Daoy (cell line): ENCODE results near the gene GDPD2. TPM values are rescaled to one million over a fixed set of nuclear protein-coding genes. Genes with fewer than 3 reads are reported as not detected.

Experiments used
- DNase-seq: peaks from one replicate; pipeline ENCODE4 v3.0.0-alpha.2; 2015; ENCODE audit warnings: low read depth
- total RNA-seq: library from RNA; depleted of rRNA; stranded (reverse); fragments of >200 nt; shearing (Covaris generic); gene quantifications from 2 replicates; pipeline ENCODE4 v1.2.3, GENCODE V29; 2014; rRNA removed

The GDPD2 gene
- total RNA-seq, 1 experiment from 2014 or later: not detected

DNA sequence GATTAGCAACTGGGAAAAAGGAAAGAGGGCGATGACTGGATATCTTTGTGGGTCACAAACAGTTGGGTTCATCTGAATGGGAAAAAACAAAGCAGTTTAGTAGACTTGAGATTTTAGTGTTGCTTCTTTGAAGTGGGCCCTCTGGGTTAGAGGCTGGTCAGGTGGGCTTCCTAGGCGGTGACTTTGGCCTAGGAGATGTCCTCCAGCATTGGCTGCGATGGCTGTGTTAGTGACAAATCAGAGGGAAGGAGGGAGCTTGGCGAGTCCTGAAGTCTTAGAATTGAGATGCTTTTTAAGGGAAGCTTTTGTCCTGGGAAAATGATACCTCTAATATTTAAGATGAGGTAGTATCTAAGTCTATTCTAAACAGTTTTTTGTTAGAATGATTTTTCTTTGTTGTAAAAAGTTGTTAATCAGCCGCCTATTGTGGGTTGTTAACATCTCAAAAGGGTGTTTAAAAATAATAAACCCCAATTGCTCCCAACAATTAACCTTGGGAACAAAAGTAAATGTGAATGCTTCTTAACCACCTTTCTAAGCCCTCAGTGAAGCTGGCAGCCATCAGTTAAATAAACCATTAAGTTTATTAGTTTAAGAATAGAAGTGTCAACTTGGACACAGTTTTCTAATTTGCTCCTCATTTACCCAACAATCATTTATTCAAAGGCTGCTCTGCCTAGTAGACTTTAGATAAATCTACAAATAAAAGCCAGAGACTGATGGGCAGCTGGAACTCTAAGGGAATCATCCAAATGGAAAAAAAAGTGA, 53.2 kb downstream of the GDPD2 start:
- DNase-seq: no peak

DNA sequence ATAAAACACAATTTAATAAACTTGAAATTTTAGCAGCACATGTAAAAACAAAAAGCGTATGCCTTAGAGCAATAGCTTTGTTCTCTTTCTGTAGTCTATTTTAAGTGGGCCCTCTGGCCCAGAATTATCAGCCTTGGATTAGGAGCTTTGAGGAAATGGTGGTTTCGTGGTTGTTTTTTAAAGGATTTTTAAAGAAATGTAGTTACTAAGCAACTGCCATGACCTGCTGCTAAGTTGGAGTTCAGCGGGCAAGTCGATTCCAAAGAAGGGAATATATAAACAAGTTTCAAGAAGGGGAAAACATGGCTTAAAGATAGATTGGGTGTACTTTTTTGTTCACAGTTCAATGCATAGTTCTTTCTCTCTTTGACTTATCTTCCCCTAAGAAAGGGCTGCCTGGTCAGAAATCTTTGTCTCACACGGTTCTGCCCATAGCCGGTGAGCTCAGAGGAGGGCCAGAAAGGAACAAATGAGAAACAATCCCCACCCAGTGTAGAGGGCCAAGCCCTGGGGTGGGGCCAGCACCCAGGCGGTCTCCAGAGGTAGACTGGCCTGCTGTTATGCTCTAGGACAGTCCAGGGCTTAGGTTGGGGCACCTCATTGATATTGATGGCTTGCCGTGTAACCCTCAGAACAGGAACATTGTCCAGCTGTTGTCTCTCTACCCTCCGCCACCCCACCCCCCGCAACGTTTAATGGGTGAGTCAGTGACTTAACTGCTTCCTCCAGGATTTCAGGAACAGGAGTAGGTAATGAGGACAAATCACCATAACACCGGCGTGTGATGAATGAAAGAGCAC, 54.0 kb downstream of the GDPD2 start:
- peak; percentile 86 for DNase-seq

- DNase-seq: no peak
These were observed 54.6 kb downstream of the GDPD2 start for GRCh38 chrX:70477734-70478075.

- peak; percentile 15 for DNase-seq
These were observed 55.6 kb downstream of the GDPD2 start for GRCh38 chrX:70478526-70479245.

DNA sequence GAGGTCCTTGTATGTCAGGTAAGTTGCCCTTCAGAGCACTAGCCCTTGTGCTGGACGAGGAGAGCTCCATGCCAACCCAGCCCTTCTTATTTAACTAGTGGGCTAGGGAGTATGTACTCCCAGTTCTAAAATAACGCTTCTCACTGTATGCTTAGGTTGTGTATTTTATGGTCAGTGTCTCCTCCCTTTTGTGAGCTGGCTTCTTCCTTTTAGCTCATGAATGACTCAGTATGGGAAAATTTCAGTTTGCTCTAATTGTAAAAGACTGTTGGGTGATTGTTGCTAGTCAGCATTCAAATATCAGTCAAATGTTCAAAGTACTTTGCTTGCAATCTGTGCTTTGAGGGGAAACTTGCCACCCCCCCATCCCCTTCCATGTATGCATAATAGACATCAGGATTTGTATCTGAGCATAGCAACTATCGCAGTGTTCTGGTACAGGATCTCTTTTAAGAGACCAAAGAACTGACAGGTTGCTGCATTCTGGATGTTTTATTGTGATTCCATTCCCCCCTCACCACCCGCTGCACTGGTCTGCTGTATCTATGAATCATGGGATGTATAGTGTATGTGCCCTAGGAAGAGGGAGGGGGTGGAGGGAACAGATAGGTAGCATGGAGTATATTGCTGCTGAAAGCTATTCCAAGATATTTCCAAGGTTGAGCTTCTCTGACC, 56.3 kb downstream of the GDPD2 start:
- DNase-seq: peak; percentile 52

- peak; percentile 51 for DNase-seq
These were observed 57.0 kb downstream of the GDPD2 start for GRCh38 chrX:70479922-70480659.

GRCh38 chrX:70480660-70481018, 57.5 kb downstream of the GDPD2 start:
- DNase-seq: peak; percentile 11

DNA sequence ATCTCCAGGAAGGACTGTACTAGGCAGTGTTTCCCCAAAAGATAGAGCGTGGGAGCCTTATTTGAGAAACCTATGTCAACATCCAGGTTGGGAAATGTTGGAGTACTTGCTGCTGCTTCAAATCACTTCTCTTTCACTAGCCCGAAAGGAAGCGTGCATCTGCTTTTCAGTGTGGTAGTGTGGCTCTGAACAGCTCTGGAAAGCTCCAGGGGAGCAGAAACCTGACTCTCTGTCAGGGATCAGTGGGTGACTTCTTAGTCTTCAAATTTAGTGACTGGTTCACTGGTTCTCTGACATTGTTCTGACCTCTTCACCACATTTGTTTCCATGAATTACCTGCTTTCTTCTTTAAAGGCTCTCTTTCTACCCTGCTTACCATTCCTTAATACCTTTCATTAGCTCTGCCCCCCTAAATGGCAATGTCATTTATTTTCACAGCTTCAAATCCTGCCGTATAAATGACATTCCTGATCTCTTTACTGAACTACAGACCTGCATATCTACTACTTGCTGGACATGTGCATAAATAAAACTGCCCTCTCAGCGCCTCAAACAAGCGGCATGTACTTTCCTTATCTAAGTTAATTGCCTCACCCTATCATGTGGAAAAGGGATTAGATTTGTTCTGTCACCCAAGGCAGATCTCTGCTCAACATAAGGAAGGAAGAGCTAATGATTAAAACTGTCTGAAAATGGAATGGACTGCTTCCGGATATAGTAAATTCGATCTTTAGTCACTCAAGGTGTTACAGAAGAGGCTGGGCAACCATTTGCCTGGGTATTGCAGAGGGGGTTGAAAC, 58.6 kb downstream of the GDPD2 start:
- peak; percentile 18 for DNase-seq

- no peak for DNase-seq
These were observed 59.2 kb downstream of the GDPD2 start for GRCh38 chrX:70482300-70482699.

Other genes starting within 250 kb of the GDPD2 start
- gene DGAT2L6, start 245.8 kb upstream of the GDPD2 start, total RNA-seq: 0.11 TPM in 1 of 2 replicates, not detected in the other
- gene AWAT1, start 188.7 kb upstream of the GDPD2 start, total RNA-seq: not detected in 2 replicates
- gene P2RY4, start 163.1 kb upstream of the GDPD2 start, total RNA-seq: not detected in 2 replicates
- not detected in 2 replicates for gene ARR3, start 155.0 kb upstream of the GDPD2 start, total RNA-seq
- gene RAB41, start 141.1 kb upstream of the GDPD2 start, total RNA-seq: not detected in 2 replicates
- 45.1 and 50.5 TPM in 2 replicates for gene PDZD11, start 133.4 kb upstream of the GDPD2 start, total RNA-seq
- 53.5 and 59.6 TPM in 2 replicates for gene KIF4A, start 133.2 kb upstream of the GDPD2 start, total RNA-seq
- gene DLG3, start 21.5 kb downstream of the GDPD2 start, total RNA-seq: 5.9 and 10.1 TPM in 2 replicates